SK-N-SH (cell line): ENCODE measurements around the gene SPAG4. TPM values are rescaled to one million over a fixed set of nuclear protein-coding genes. Genes with fewer than 3 reads are reported as not detected.

ENCODE experiments used
- CTCF ChIA-PET: fragments of 300-600, 350-600 bp; formaldehyde crosslinking; extraction: SDS; loops from one replicate; lab custom pipeline; 2021; lab: Yijun Ruan, JAX
- POLR2A ChIA-PET: fragments of 350-600 bp; sonication (Branson Sonifier 250); formaldehyde crosslinking; extraction: SDS; loops from one replicate; lab custom pipeline; 2020; ENCODE audit warnings: antibody characterized with exemption, inconsistent platforms; lab: Yijun Ruan, JAX
- DNase-seq: peaks from one replicate; pipeline ENCODE4 v3.0.0; 2012
- H2AFZ ChIP-seq: fragments of 200-600 bp; sonication (generic); 2 replicates; pipeline ENCODE4 v1.8.1; 2016; ENCODE audit warnings: antibody characterized with exemption, mild to moderate bottlenecking, low read depth
- H3F3A ChIP-seq: fragments of 200-600 bp; sonication (generic); replicated peaks from 2 replicates; pipeline ENCODE3; 2016; ENCODE audit warnings: antibody characterized with exemption, mild to moderate bottlenecking; ENCODE audit not compliant: insufficient read depth
- H3K27ac ChIP-seq, 2 experiments: fragments of 200-500 bp in 1 of 2; fragments of 200-600 bp in 1 of 2; sonication (Bioruptor generic) in 1 of 2; sonication (generic), shearing (Covaris generic) in 1 of 2; 2 replicates each; pipeline versions ENCODE4 v1.5.1 to v1.6.1; 2014 to 2016; ENCODE audit warnings: low read depth in 2 of 2, inconsistent platforms in 1 of 2, low read length in 1 of 2, mild to moderate bottlenecking in 1 of 2, mixed read lengths in 1 of 2
- H3K27me3 ChIP-seq: fragments of 200-600 bp; sonication (generic), shearing (Covaris generic); 2 replicates; pipeline ENCODE4 v1.6.1; 2016; ENCODE audit warnings: mixed run types; ENCODE audit not compliant: insufficient read depth
- H3K36me3 ChIP-seq, 2 experiments: fragments of 200-500 bp in 1 of 2; fragments of 200-600 bp in 1 of 2; sonication (Bioruptor generic) in 1 of 2; sonication (generic) in 1 of 2; replicated peaks in 1 of 2; 2 replicates each; pipeline versions ENCODE3 to v1.5.1; 2014 to 2016; ENCODE audit warnings: low read length in 1 of 2, mild to moderate bottlenecking in 1 of 2; ENCODE audit not compliant: insufficient read depth in 2 of 2, control insufficient read depth in 1 of 2
- H3K4me1 ChIP-seq, 2 experiments: fragments of 200-500 bp in 1 of 2; fragments of 200-600 bp in 1 of 2; sonication (Bioruptor generic) in 1 of 2; sonication (generic), shearing (Covaris generic) in 1 of 2; 2 replicates each; pipeline versions ENCODE4 v1.5.1 to v1.6.1; 2014 to 2016; ENCODE audit warnings: low read depth in 1 of 2, low read length in 1 of 2, mixed run types in 1 of 2; ENCODE audit not compliant: insufficient read depth in 2 of 2, control insufficient read depth in 1 of 2
- H3K4me2 ChIP-seq: fragments of 200-600 bp; sonication (generic), shearing (Covaris generic); 2 replicates; pipeline ENCODE4 v1.6.1; 2017; ENCODE audit warnings: mixed run types
- H3K4me3 ChIP-seq, 2 experiments: fragments of 200-500 bp in 1 of 2; fragments of 200-600 bp in 1 of 2; sonication (Bioruptor generic) in 1 of 2; sonication (generic), shearing (Covaris generic) in 1 of 2; 2 replicates each; pipeline versions ENCODE4 v1.5.1 to v1.8.1; 2014 to 2016; ENCODE audit warnings: low read depth in 2 of 2, inconsistent platforms in 1 of 2, low read length in 1 of 2, mild to moderate bottlenecking in 1 of 2, mixed read lengths in 1 of 2, moderate library complexity in 1 of 2
- H3K79me2 ChIP-seq: fragments of 200-600 bp; sonication (generic); 2 replicates; pipeline ENCODE4 v1.8.1; 2017; ENCODE audit warnings: mild to moderate bottlenecking; ENCODE audit not compliant: insufficient read depth
- H3K9ac ChIP-seq: fragments of 200-600 bp; sonication (generic); 2 replicates; pipeline ENCODE4 v1.6.1; 2017; ENCODE audit warnings: mixed run types
- H3K9me2 ChIP-seq: fragments of 200-600 bp; sonication (generic); 2 replicates; pipeline ENCODE4 v1.6.1; 2017; ENCODE audit warnings: mixed run types
- H3K9me3 ChIP-seq: fragments of 200-600 bp; sonication (generic); 2 replicates; pipeline ENCODE4 v1.6.1; 2017; ENCODE audit warnings: mixed run types, mild to moderate bottlenecking, moderate library complexity
- H4K20me1 ChIP-seq: fragments of 200-600 bp; sonication (generic); 2 replicates; pipeline ENCODE4 v1.6.1; 2017; ENCODE audit warnings: mild to moderate bottlenecking, mixed run types; ENCODE audit not compliant: insufficient read depth
- ELF1 ChIP-seq: IDR thresholded peaks from 2 replicates; pipeline ENCODE4 v1.4.0; 2012
- FOSL2 ChIP-seq: IDR thresholded peaks from 2 replicates; pipeline ENCODE4 v1.4.0; 2012; ENCODE audit warnings: low read depth, mild to moderate bottlenecking, moderate library complexity, borderline replicate concordance
- FOXJ3 ChIP-seq: sonication (generic); formaldehyde crosslinking; IDR thresholded peaks from 2 replicates; pipeline ENCODE4 v1.5.1; 2020; ENCODE audit warnings: mild to moderate bottlenecking, missing genetic modification reagents
- FOXM1 ChIP-seq: IDR thresholded peaks from 2 replicates; pipeline ENCODE4 v1.4.0; 2012; ENCODE audit warnings: low read depth, mild to moderate bottlenecking
- GATA2 ChIP-seq: sonication (generic); formaldehyde crosslinking; IDR thresholded peaks from 2 replicates; pipeline ENCODE4 v1.5.0; 2020; ENCODE audit warnings: mild to moderate bottlenecking, missing genetic modification reagents
- NRF1 ChIP-seq: IDR thresholded peaks from 2 replicates; pipeline ENCODE4 v1.6.1; 2012; ENCODE audit warnings: low read depth, mild to moderate bottlenecking, low read length
- POLR2AphosphoS5 ChIP-seq: IDR thresholded peaks from 2 replicates; pipeline ENCODE4 v1.6.1; 2012; ENCODE audit warnings: low read depth, low read length
- RCOR1 ChIP-seq: fragments of 150-350 bp; IDR thresholded peaks from 2 replicates; pipeline ENCODE4 v1.6.1; 2017; ENCODE audit warnings: antibody characterized with exemption, low read length
- RXRA ChIP-seq: IDR thresholded peaks from 2 replicates; pipeline ENCODE4 v1.4.0; 2012; ENCODE audit warnings: low read depth, mild to moderate bottlenecking, borderline replicate concordance
- TEAD4 ChIP-seq: IDR thresholded peaks from 2 replicates; pipeline ENCODE4 v1.4.0; 2012; ENCODE audit warnings: mild to moderate bottlenecking, borderline replicate concordance; ENCODE audit not compliant: insufficient read depth
- YY1 ChIP-seq: IDR thresholded peaks from 2 replicates; pipeline ENCODE4 v1.4.0; 2012; ENCODE audit warnings: low read depth, mild to moderate bottlenecking
- WGBS: methylation state at CpG from one replicate; pipeline ENCODE4 v1.1.6; 2017; ENCODE audit warnings: low lambda C conversion rate; 5-methylcytosine and 5-hydroxymethylcytosine counted together
- polyA plus RNA-seq, 3 experiments: library from polyadenylated mRNA; depleted of rRNA; stranded (reverse); fragments of >200 nt; gene quantifications; 2 replicates each; pipeline ENCODE4 v1.2.3, GENCODE V29; 2012
- TF ChIP-seq, protein P1 (sequence below): fragments of 150-350 bp; IDR thresholded peaks from 2 replicates; pipeline ENCODE4 v1.6.1; 2016; ENCODE audit warnings: mild to moderate bottlenecking, low read depth, low read length
- TF ChIP-seq, protein P2 (sequence below): IDR thresholded peaks from 2 replicates; pipeline ENCODE4 v1.4.0; 2012; ENCODE audit warnings: low read depth, borderline replicate concordance
- TF ChIP-seq, protein P3 (sequence below): IDR thresholded peaks from 2 replicates; pipeline ENCODE4 v1.4.0; 2012; ENCODE audit warnings: low read depth

Gene SPAG4
- polyA plus RNA-seq, 1 of the 3 experiments (the other 2 are of a cell fraction), result 6.9 TPM

DNA sequence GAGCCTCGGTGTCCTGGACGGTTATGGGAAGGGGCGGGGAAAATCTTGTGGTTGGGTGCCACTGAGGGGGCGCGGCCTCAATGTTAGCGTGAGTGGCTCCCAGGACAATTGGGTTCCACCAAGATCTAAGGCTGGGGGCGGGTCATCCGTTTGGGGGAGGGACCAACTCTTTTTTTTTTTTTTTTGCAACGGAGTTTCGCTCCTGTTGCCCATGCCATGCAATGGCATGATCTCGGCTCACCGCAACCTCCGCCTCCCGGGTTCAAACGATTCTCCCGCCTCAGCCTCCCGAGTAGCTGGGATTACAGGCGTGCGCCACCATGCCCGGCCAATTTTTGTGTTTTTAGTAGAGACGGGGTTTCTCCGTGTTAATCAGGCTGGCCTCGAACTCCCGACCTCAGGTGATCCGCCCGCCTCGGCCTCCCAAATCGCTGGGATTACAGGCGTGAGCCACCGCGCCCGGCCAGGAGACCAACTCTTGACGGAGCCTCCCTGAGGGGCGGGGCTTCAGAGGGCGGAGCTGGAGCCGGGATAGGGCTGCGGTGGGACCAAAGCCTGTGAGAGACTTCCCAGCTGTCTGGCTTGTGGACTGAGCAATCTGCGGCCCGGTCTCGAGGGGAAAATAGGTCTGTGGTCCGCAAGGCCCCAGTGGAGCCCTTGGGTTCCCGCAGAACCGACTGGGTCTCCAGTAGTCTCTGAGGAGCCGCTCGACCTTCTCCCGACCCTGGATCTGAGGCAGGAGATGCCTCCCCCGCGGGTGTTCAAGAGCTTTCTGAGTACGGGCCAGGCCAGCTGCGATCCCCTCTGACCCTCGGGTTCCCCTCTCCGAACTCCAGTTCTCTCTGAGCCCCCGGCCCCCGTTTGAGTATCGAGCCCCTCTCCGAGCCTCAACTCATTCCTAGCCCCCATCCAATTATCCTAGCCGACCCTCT is 1.1 kb downstream of the SPAG4 start:
- Histone ChIP-seq H3K79me2 (peaks cover 14% of the 10 kb centered on the region), H3K9ac (peak overlapping the region; percentile 71), H3K27ac (peak overlapping the region; percentile 51 to 80), H3K4me3 (peak overlapping the region; percentile 48 to 83), H3K36me3 (peaks cover 5 to 6% of the 10 kb centered on the region in 2 experiments), H3F3A (peaks cover 39% of the 10 kb centered on the region), H3K4me1 (peaks cover 8 to 11% of the 10 kb centered on the region in 2 experiments; a peak in 1 of 4 replicates), H3K4me2 (peak overlapping the region; percentile 77), H3K27me3 (no peaks in the 10 kb centered on the region), H2AFZ (peak overlapping the region; percentile 33), H4K20me1 (no peaks in the 10 kb centered on the region), H3K9me2 (no peaks in the 10 kb centered on the region), H3K9me3 (no peaks in the 10 kb centered on the region)
- 1% methylated on average over 48 of the region's 57 CpGs for WGBS
- POLR2A ChIA-PET, result interaction anchor here (0.6 to 6.5 kb wide), 15 partner anchors 8 to 326 kb away, joined by 3 to 33 read pairs (median 4); partner anchors contain the start of genes CEP250, CPNE1, ERGIC3 and NFS1
- TF ChIP-seq POLR2AphosphoS5 (peak; percentile 42), RXRA (no peak), FOSL2 (no peak), FOXJ3 (CRISPR knock-in tag) (no peak), TEAD4 (no peak), FOXM1 (no peak), YY1 (no peak), RCOR1 (no peak), ELF1 (no peak), GATA2 (CRISPR knock-in tag) (no peak), NRF1 (0 out of 2 replicates have a peak, but pooled peaks have one; percentile 0)
- TF ChIP-seq, protein P1, sequence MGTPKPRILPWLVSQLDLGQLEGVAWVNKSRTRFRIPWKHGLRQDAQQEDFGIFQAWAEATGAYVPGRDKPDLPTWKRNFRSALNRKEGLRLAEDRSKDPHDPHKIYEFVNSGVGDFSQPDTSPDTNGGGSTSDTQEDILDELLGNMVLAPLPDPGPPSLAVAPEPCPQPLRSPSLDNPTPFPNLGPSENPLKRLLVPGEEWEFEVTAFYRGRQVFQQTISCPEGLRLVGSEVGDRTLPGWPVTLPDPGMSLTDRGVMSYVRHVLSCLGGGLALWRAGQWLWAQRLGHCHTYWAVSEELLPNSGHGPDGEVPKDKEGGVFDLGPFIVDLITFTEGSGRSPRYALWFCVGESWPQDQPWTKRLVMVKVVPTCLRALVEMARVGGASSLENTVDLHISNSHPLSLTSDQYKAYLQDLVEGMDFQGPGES, result no peak
- TF ChIP-seq, protein P2, sequence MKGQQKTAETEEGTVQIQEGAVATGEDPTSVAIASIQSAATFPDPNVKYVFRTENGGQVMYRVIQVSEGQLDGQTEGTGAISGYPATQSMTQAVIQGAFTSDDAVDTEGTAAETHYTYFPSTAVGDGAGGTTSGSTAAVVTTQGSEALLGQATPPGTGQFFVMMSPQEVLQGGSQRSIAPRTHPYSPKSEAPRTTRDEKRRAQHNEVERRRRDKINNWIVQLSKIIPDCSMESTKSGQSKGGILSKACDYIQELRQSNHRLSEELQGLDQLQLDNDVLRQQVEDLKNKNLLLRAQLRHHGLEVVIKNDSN, result no peak
- TF ChIP-seq, protein P3, sequence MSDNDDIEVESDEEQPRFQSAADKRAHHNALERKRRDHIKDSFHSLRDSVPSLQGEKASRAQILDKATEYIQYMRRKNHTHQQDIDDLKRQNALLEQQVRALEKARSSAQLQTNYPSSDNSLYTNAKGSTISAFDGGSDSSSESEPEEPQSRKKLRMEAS, result peak; percentile 11; the same call in 1 of the 2 replicates
- CTCF ChIA-PET, result interaction anchor here (1.0 to 4.9 kb wide), 9 partner anchors 9 to 269 kb away, joined by 3 to 42 read pairs (median 4); no protein-coding TSS in a partner anchor
- peak; percentile 83 for DNase-seq
